ENCODE data around the gene PANX3.
"Not testable (repeated sequence)": the region's sequence is repeated elsewhere in the genome, so short reads cannot be mapped to it uniquely, and the experiment has no call there.

The PANX3 gene

GRCh38 chr11:124611064-124611463 lies at the start of gene PANX3:
TSS of gene PANX3 (plus strand) at chr11:124611428. CDS start at chr11:124611557, 129 bp downstream.
- no peak for DNase-seq

GRCh38 chr11:124569697-124570096 lies 41.5 kb upstream of the PANX3 start, which contains the start of gene OR8A1:
TSS of gene OR8A1 (plus strand) at chr11:124569997. CDS start at chr11:124570120, 123 bp downstream.
- DNase-seq: no peak

GRCh38 chr11:124570160-124570559 lies 41.1 kb upstream of the PANX3 start:
- no peak for DNase-seq

- no peak for DNase-seq
These were observed 33.4 kb upstream of the PANX3 start for GRCh38 chr11:124577716-124578427.

- no peak for DNase-seq
These were observed 32.5 kb upstream of the PANX3 start for GRCh38 chr11:124578761-124579160.

- no peak for DNase-seq
These were observed 29.4 kb upstream of the PANX3 start for GRCh38 chr11:124581817-124582216.

GRCh38 chr11:124582565-124582964 lies 28.7 kb upstream of the PANX3 start:
- no peak for DNase-seq

- DNase-seq: no peak
These were observed 27.4 kb upstream of the PANX3 start for GRCh38 chr11:124583781-124584180.

- DNase-seq: no peak
These were observed 26.4 kb upstream of the PANX3 start for GRCh38 chr11:124584681-124585372.

GRCh38 chr11:124586238-124586860 lies 24.9 kb upstream of the PANX3 start:
- peak; percentile 31 for DNase-seq

- DNase-seq: no peak
These were observed 19.8 kb upstream of the PANX3 start for GRCh38 chr11:124591430-124591829.

- DNase-seq: no peak
These were observed 18.6 kb upstream of the PANX3 start for GRCh38 chr11:124592627-124593026.

GRCh38 chr11:124595302-124595701 lies 15.9 kb upstream of the PANX3 start:
- DNase-seq: no peak

- DNase-seq: no peak
These were observed 13.6 kb upstream of the PANX3 start for GRCh38 chr11:124597626-124598025.

- DNase-seq: no peak
These were observed 10.5 kb upstream of the PANX3 start for GRCh38 chr11:124600621-124601320.

- DNase-seq: no peak
These were observed 9.0 kb upstream of the PANX3 start for GRCh38 chr11:124602193-124602592.

GRCh38 chr11:124602723-124603122 lies 8.5 kb upstream of the PANX3 start:
- DNase-seq: not testable (repeated sequence)

- no peak for DNase-seq
These were observed 5.5 kb upstream of the PANX3 start for GRCh38 chr11:124605719-124606118.

- DNase-seq: no peak
These were observed 3.1 kb upstream of the PANX3 start for GRCh38 chr11:124608147-124608546.

GRCh38 chr11:124610295-124610694 lies 933 bp upstream of the PANX3 start:
- no peak for DNase-seq

GRCh38 chr11:124612045-124612444 lies 817 bp downstream of the PANX3 start:
- DNase-seq: no peak

GRCh38 chr11:124612567-124613246 lies 1.5 kb downstream of the PANX3 start:
- no peak for DNase-seq

GRCh38 chr11:124618863-124619262 lies 7.6 kb downstream of the PANX3 start:
- no peak for DNase-seq
